K562 (cell line): Measurements from ENCODE around the gene NANS. TPM values are rescaled to one million over a fixed set of nuclear protein-coding genes. Genes with fewer than 3 reads are reported as not detected.

Source experiments
- ARID3A ChIP-seq: IDR thresholded peaks from 2 replicates; pipeline ENCODE4 v1.6.1; 2012; ENCODE audit warnings: low read depth, low read length, improper control_type of control experiment, borderline replicate concordance
- CSDE1 ChIP-seq, 2 experiments: fragments of 450-650 bp; IDR thresholded peaks; 2 replicates each; pipeline ENCODE4 v1.6.1; 2016; ENCODE audit warnings: mild to moderate bottlenecking in 1 of 2
- ELK3 ChIP-seq: fragments of 450-650 bp; formaldehyde crosslinking; IDR thresholded peaks from 2 replicates; pipeline ENCODE4 v1.4.0; 2020; ENCODE audit warnings: mild to moderate bottlenecking
- FOXA1 ChIP-seq: fragments of 450-650 bp; IDR thresholded peaks from 2 replicates; pipeline ENCODE4 v1.6.1; 2016; ENCODE audit warnings: mild to moderate bottlenecking, borderline replicate concordance
- HNRNPLL ChIP-seq: fragments of 200-400 bp; formaldehyde crosslinking; IDR thresholded peaks from 2 replicates; pipeline ENCODE4 v1.6.1; 2017; ENCODE audit warnings: low read length, low read depth, mild to moderate bottlenecking; ENCODE audit not compliant: poor library complexity, severe bottlenecking
- TBL1XR1 ChIP-seq, 2 experiments: IDR thresholded peaks; 2 replicates each; pipeline ENCODE4 v1.6.1; 2012; ENCODE audit warnings: improper control_type of control experiment in 2 of 2, low read length in 2 of 2, mild to moderate bottlenecking in 1 of 2
- TCFL5 ChIP-seq: fragments of 250-450 bp; sonication (Bioruptor Pico); conservative IDR thresholded peaks from 2 replicates; pipeline ENCODE4 v1.6.1; 2021; ENCODE audit warnings: mild to moderate bottlenecking, moderate library complexity, matching md5 sums
- ZBTB40 ChIP-seq, 2 experiments: fragments of 450-650 bp in 1 of 2; sonication (generic) in 1 of 2; formaldehyde crosslinking in 1 of 2; IDR thresholded peaks; 2 replicates each; pipeline versions ENCODE4 v1.7.1 to v1.9.0; 2016 to 2022; ENCODE audit warnings: inconsistent platforms in 1 of 2, mild to moderate bottlenecking in 1 of 2, missing genetic modification reagents in 1 of 2
- ZNF143 ChIP-seq: sonication (generic); formaldehyde crosslinking; IDR thresholded peaks from 2 replicates; pipeline ENCODE4 v1.9.0; 2022; ENCODE audit warnings: mild to moderate bottlenecking, missing genetic modification reagents
- polyA plus RNA-seq, 8 experiments: library from polyadenylated mRNA; depleted of rRNA in 4 of 8; stranded (reverse) in 5 of 8; unstranded in 3 of 8; fragments of >200 nt; fragmentation: Nextera tagmentation in 2 of 8; fragmentation: Illumina TruSeq in 1 of 8; extraction: Ambion mirVana in 2 of 8; extraction: Trizol in 1 of 8; gene quantifications; 2 replicates each; pipeline versions ENCODE4 v1.2.1 to v1.2.3, GENCODE V29; 2011 to 2014; ENCODE audit warnings: inconsistent platforms in 1 of 8, missing spikeins in 1 of 8
- total RNA-seq, 7 experiments: library from RNA; depleted of rRNA in 6 of 7; stranded (reverse); fragments of >200 nt in 6 of 7; fragmentation: Illumina TruSeq in 2 of 7; extraction: Trizol in 2 of 7; gene quantifications; 2 replicates each; pipeline versions ENCODE4 v1.2.1 to v1.2.3, GENCODE V29; 2011 to 2021; ENCODE audit warnings: low replicate concordance in 1 of 7
- TF ChIP-seq, protein P1 (sequence below): sonication (generic); formaldehyde crosslinking; IDR thresholded peaks from 2 replicates; pipeline ENCODE4 v1.8.0; 2022; ENCODE audit warnings: missing genetic modification reagents, mild to moderate bottlenecking, moderate library complexity, borderline replicate concordance
- TF ChIP-seq, protein P2 (sequence below): fragments of 450-650 bp; IDR thresholded peaks from 2 replicates; pipeline ENCODE4 v1.6.1; 2016

The NANS gene
- total and polyA plus RNA-seq, 9 of the 15 experiments (the other 6 are each of a cell fraction or from before 2014, with no cell fraction given), result 37.1 to 181 (median 137) TPM

DNA sequence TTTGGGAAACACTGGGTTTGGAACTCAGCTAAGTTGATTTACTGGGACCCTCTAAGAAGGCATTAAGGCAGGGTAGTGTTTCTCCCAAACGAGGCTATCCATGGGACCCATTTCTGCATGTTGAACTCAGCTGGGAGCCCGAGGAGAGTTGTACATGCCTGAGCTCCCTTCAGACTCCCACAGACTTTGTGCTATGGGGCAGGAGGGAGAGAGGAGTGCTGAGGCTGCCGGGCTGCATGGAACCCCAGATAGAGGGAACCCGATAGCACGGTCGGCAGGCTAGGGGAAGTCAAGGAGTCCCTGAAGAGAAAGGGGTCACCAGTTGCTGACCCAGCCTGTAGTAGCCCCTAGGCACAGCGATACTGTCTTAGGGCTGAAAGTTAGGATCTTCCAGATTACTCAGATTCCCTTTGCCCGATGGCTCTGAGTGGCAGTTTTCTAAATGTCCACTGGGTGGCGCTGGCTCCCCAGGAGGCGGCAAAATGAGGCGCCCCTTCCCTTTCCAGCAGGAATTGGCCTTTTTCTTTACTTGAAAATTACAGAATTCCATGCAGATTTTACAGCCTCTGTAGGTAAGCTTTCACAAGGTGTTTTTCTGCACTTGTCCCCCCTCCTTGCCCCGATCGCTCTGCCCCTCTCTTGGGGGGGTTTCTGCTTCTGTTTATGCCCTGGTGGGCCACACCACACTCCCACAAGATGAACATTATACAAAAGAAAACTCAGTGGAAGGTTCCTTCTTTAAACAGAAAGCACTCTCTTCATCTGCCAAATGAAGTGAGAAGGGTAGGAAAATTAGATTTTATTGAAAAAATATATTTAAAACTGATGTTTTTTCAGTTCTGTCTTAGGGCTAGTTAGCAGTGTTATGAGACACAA is 17.8 kb downstream of the NANS start (continued):
- TF ChIP-seq ZBTB40 (IDR thresholded peaks at IDR 0.05) (no peak), ZBTB40 (CRISPR knock-in tag; IDR thresholded peaks at IDR 0.05) (no peak), FOXA1 (no peak), HNRNPLL (no peak), ELK3 (no peak), TBL1XR1 (IDR thresholded peaks at IDR 0.05; ENCODE audit: low read length in 2 of 2) (no peak), CSDE1 (IDR thresholded peaks at IDR 0.05) (no peak), ZNF143 (no peak), ARID3A (no peak), TCFL5 (CRISPR knock-in tag) (no peak)
- TF ChIP-seq, protein P1, sequence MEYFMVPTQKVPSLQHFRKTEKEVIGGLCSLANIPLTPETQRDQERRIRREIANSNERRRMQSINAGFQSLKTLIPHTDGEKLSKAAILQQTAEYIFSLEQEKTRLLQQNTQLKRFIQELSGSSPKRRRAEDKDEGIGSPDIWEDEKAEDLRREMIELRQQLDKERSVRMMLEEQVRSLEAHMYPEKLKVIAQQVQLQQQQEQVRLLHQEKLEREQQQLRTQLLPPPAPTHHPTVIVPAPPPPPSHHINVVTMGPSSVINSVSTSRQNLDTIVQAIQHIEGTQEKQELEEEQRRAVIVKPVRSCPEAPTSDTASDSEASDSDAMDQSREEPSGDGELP (CRISPR knock-in tag), result peak; percentile 42
- TF ChIP-seq, protein P2, sequence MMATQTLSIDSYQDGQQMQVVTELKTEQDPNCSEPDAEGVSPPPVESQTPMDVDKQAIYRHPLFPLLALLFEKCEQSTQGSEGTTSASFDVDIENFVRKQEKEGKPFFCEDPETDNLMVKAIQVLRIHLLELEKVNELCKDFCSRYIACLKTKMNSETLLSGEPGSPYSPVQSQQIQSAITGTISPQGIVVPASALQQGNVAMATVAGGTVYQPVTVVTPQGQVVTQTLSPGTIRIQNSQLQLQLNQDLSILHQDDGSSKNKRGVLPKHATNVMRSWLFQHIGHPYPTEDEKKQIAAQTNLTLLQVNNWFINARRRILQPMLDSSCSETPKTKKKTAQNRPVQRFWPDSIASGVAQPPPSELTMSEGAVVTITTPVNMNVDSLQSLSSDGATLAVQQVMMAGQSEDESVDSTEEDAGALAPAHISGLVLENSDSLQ, result peak; percentile 72
